Amygdala (tissue), 56 donors: ENCODE data around the gene NAPA.
A peak's percentile ranks its signal among the peaks of the same experiment; 100 is the strongest.

Source experiments
- DNase-seq, 56 donors: peaks; one replicate each; lab custom pipeline; 2025; lab: John Stamatoyannopoulos, UW

NAPA gene

GRCh38 chr19:47514869-47515588, at the start of gene NAPA:
Gene NAPA (minus strand): TSS chr19:47515063. CDS start chr19:47514940, 123 bp downstream.
- peak; percentile 99 to 100 (median 100) for DNase-seq

- DNase-seq = no peak
Measured at GRCh38 chr19:47564081-47564480, 49.2 kb upstream of the NAPA start.

GRCh38 chr19:47561440-47562057, 46.7 kb upstream of the NAPA start:
- no peak for DNase-seq

- no peak for DNase-seq
Measured at GRCh38 chr19:47560999-47561398, 46.1 kb upstream of the NAPA start.

- no peak for DNase-seq
Measured at GRCh38 chr19:47550129-47550528, 35.3 kb upstream of the NAPA start.

GRCh38 chr19:47549261-47549862, 34.5 kb upstream of the NAPA start:
- no peak for DNase-seq

- DNase-seq = no peak
Measured at GRCh38 chr19:47547199-47547598, 32.3 kb upstream of the NAPA start.

- DNase-seq = no peak
Measured at GRCh38 chr19:47545061-47545948, 30.4 kb upstream of the NAPA start.

- DNase-seq = no peak
Measured at GRCh38 chr19:47544476-47544875, 29.6 kb upstream of the NAPA start.

GRCh38 chr19:47544075-47544474, 29.2 kb upstream of the NAPA start:
- DNase-seq = no peak

GRCh38 chr19:47542030-47542475, 27.2 kb upstream of the NAPA start:
- DNase-seq = no peak

GRCh38 chr19:47541518-47541917, 26.7 kb upstream of the NAPA start:
- no peak for DNase-seq

- DNase-seq = peak in 2 of 56 donors; percentile 0 to 1
Measured at GRCh38 chr19:47540748-47541147, 25.9 kb upstream of the NAPA start.

GRCh38 chr19:47539747-47540311, 25.0 kb upstream of the NAPA start:
- DNase-seq = no peak

GRCh38 chr19:47538812-47539211, 23.9 kb upstream of the NAPA start:
- DNase-seq = no peak

- DNase-seq = no peak
Measured at GRCh38 chr19:47537493-47537892, 22.6 kb upstream of the NAPA start.

GRCh38 chr19:47534628-47535027, 19.8 kb upstream of the NAPA start:
- no peak for DNase-seq

- no peak for DNase-seq
Measured at GRCh38 chr19:47531640-47532387, 17.0 kb upstream of the NAPA start.

GRCh38 chr19:47529018-47529742, 14.3 kb upstream of the NAPA start:
- DNase-seq = no peak
